ENCODE data around the gene ITPRIPL1.
A peak's percentile ranks its signal among the peaks of the same experiment; 100 is the strongest.

ITPRIPL1 gene

DNA sequence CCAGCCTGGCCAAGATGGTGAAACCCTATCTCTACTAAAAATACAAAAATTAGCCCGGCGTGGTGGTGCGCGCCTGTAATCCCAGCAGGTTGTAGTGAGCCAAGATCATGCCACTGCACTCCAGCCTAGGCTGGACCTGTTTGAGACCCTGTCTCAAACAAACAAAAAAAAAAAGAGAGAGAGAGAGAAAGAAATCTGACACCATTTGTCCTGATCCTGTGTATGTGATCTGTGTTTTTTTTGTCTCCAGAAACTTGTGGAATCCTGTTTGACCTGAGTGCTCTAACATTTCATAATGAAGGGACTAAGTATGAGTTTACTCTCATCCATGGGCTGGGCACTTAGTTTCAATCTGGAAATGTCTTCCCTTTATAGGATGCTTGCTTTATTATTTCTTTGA is 6.4 kb upstream of the ITPRIPL1 start:
- no peak overlapping the region for H3K4me3 ChIP-seq (ENCODE audit: low read depth, low read length, poor library complexity, severe bottlenecking)
- H3K4me2 ChIP-seq (ENCODE audit: low read length), result 0 out of 2 replicates have a peak overlapping the region, but pooled peaks have one; percentile 85
- no peak overlapping the region for H3K9ac ChIP-seq (ENCODE audit: low read length)

DNA sequence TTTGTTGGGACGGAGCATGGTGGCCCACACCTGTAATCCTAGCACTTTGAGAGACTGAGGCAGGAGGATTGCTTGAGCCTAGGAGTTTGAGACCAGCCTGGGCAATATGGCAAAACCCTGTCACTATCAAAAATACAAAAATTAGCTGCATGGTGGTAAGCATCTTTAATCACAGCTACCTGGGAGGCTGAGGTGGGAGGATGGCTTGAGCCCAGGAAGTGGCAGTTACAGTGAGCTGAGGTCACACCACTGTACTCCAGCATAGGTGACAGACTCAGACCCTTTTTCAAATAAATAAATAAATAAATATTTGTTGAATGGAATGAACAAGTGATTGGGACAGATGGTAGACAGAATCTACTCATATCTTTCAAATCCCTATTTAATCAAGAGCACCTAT is 5.7 kb upstream of the ITPRIPL1 start:
- Histone ChIP-seq H3K36me3 (ENCODE audit: insufficient read depth, low read length) (no peaks in the 10 kb centered on the region), H3K4me3 (ENCODE audit: low read depth, low read length, poor library complexity, severe bottlenecking) (peak overlapping the region; percentile 75), H3K27me3 (ENCODE audit: insufficient read depth, low read length) (no peaks in the 10 kb centered on the region), H4K20me1 (ENCODE audit: insufficient read depth, low read length) (no peaks in the 10 kb centered on the region), H2AFZ (ENCODE audit: low read length) (no peak overlapping the region), H3K79me2 (ENCODE audit: insufficient read depth, low read length) (no peaks in the 10 kb centered on the region), H3K9me2 (ENCODE audit: low read depth, low read length) (no peaks in the 10 kb centered on the region), H3K27ac (ENCODE audit: low read depth, low read length, poor library complexity, severe bottlenecking) (peak overlapping the region; percentile 35), H3K4me2 (ENCODE audit: low read length) (peak overlapping the region; percentile 85), H3K9ac (ENCODE audit: low read length) (no peak overlapping the region), H3K4me1 (ENCODE audit: insufficient read depth, low read length, severe bottlenecking) (peaks cover 46% of the 10 kb centered on the region), H3K9me3 (ENCODE audit: low read length) (no peaks in the 10 kb centered on the region), H3F3A (ENCODE audit: insufficient read depth, low read length) (no peaks in the 10 kb centered on the region)
- no peak for TF ChIP-seq EZH2 (IDR thresholded peaks at IDR 0.05; ENCODE audit: borderline replicate concordance, low read length)
- TF ChIP-seq, protein P1, sequence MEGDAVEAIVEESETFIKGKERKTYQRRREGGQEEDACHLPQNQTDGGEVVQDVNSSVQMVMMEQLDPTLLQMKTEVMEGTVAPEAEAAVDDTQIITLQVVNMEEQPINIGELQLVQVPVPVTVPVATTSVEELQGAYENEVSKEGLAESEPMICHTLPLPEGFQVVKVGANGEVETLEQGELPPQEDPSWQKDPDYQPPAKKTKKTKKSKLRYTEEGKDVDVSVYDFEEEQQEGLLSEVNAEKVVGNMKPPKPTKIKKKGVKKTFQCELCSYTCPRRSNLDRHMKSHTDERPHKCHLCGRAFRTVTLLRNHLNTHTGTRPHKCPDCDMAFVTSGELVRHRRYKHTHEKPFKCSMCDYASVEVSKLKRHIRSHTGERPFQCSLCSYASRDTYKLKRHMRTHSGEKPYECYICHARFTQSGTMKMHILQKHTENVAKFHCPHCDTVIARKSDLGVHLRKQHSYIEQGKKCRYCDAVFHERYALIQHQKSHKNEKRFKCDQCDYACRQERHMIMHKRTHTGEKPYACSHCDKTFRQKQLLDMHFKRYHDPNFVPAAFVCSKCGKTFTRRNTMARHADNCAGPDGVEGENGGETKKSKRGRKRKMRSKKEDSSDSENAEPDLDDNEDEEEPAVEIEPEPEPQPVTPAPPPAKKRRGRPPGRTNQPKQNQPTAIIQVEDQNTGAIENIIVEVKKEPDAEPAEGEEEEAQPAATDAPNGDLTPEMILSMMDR (IDR thresholded peaks at IDR 0.05; ENCODE audit: low read length), result no peak

More for the DNA sequence above, 6.4 kb upstream of the ITPRIPL1 start:
- TF ChIP-seq, protein P1 (IDR thresholded peaks at IDR 0.05; ENCODE audit: low read length), result no peak
- no peak for TF ChIP-seq EZH2 (IDR thresholded peaks at IDR 0.05; ENCODE audit: borderline replicate concordance, low read length)
- no peaks in the 10 kb centered on the region for H3K79me2 ChIP-seq (ENCODE audit: insufficient read depth, low read length)
- no peak overlapping the region for H2AFZ ChIP-seq (ENCODE audit: low read length)
- H3K36me3 ChIP-seq (ENCODE audit: insufficient read depth, low read length), result no peaks in the 10 kb centered on the region
- no peaks in the 10 kb centered on the region for H3K27me3 ChIP-seq (ENCODE audit: insufficient read depth, low read length)
- H3K27ac ChIP-seq (ENCODE audit: low read depth, low read length, poor library complexity, severe bottlenecking), result peak overlapping the region; percentile 5
- H3K4me1 ChIP-seq (ENCODE audit: insufficient read depth, low read length, severe bottlenecking), result peaks cover 42% of the 10 kb centered on the region
- H3K9me2 ChIP-seq (ENCODE audit: low read depth, low read length), result no peaks in the 10 kb centered on the region
- H4K20me1 ChIP-seq (ENCODE audit: insufficient read depth, low read length), result no peaks in the 10 kb centered on the region
- no peaks in the 10 kb centered on the region for H3K9me3 ChIP-seq (ENCODE audit: low read length)
- H3F3A ChIP-seq (ENCODE audit: insufficient read depth, low read length), result no peaks in the 10 kb centered on the region

DNA sequence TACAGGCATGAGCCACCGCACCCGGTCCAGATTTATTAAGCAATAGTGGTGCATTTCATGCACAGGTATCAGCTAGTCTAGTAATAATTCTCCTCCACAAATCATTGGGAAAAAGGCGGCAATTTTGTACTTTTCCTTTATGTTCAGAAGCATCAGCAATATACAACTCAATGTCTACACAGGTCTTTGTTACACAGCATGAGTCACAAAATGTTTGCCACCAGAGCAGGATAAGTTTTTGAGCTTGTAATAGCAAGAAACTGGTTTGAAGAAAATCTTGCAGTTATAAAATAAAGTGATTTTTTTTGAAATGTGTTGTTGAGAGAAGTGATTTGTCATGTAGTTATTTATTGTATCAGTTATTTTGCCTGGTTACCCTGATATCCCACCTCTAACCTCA is 4.8 kb upstream of the ITPRIPL1 start:
- Histone ChIP-seq H3K4me1 (ENCODE audit: insufficient read depth, low read length, severe bottlenecking) (peaks cover 52% of the 10 kb centered on the region), H3K9ac (ENCODE audit: low read length) (peak overlapping the region; percentile 84), H3K36me3 (ENCODE audit: insufficient read depth, low read length) (no peaks in the 10 kb centered on the region), H2AFZ (ENCODE audit: low read length) (no peak overlapping the region), H3K27ac (ENCODE audit: low read depth, low read length, poor library complexity, severe bottlenecking) (peak overlapping the region; percentile 80), H3K9me3 (ENCODE audit: low read length) (no peaks in the 10 kb centered on the region), H3K4me3 (ENCODE audit: low read depth, low read length, poor library complexity, severe bottlenecking) (peak overlapping the region; percentile 75), H3F3A (ENCODE audit: insufficient read depth, low read length) (no peaks in the 10 kb centered on the region), H3K9me2 (ENCODE audit: low read depth, low read length) (no peaks in the 10 kb centered on the region), H3K4me2 (ENCODE audit: low read length) (peak overlapping the region; percentile 85), H3K79me2 (ENCODE audit: insufficient read depth, low read length) (no peaks in the 10 kb centered on the region), H4K20me1 (ENCODE audit: insufficient read depth, low read length) (no peaks in the 10 kb centered on the region), H3K27me3 (ENCODE audit: insufficient read depth, low read length) (no peaks in the 10 kb centered on the region)
- TF ChIP-seq, protein P1 (IDR thresholded peaks at IDR 0.05; ENCODE audit: low read length), result no peak
- no peak for TF ChIP-seq EZH2 (IDR thresholded peaks at IDR 0.05; ENCODE audit: borderline replicate concordance, low read length)
